Stimulated activated CD4-positive, alpha-beta T cell treated with anti-CD3 and anti-CD28 coated beads, Interleukin-4, amount 100 ng/mL, for 4 hours (primary cell): ENCODE measurements around the gene APLP1.
A peak's percentile ranks its signal among the peaks of the same experiment; 100 is the strongest.
"Not testable (repeated sequence)": the region's sequence is repeated elsewhere in the genome, so short reads cannot be mapped to it uniquely, and the experiment has no call there.

Source experiments
- DNase-seq, 2 experiments: peaks; one replicate each; pipeline ENCODE4 v3.0.0-alpha.2; 2020

APLP1 gene

DNA sequence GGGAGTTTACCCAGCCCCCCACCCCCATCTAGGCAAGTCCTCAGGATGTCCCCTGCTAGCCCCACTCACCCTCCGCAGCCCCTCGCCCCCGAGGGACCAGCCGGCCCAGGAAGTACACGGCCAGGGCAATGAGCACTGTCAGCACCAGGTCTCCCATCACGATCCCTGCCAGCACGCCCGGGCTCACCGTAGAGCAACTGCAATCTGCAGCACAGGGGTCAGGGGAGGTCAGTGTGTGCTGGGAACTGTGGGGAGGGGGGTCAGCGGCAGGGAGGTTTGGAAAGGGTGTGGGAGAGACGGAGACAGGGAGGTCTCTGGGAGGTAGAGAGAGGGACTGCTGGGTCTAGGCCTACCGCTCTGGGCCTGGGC is 39.0 kb downstream of the APLP1 start:
- no peak for DNase-seq

DNA sequence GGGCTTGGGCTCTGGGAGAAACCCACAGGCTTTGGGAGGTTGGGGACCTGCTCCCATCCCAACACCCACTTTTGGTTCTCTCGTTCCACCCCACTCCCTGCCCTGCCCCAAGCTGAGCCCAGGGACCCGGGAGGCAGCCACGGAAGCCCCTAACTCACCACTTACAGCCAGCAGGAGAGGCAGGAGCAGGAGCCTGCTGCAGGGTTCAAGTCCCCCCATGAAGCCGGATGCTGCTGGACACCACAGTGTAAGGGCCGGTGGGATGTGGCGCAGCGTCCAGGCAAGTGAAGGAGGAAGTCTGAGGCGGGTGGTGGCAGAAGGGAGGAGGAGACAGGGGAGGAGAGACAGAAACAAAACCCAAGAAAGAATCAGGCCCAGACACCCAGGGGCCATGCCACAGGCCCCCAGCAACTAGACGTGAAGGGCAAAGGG is 39.7 kb downstream of the APLP1 start, which contains the start of gene TYROBP:
TSS of gene TYROBP (minus strand) at position 286 of the 432 bp plus-strand sequence. CDS start at position 219, 67 bp downstream.
- DNase-seq, result no peak

DNA sequence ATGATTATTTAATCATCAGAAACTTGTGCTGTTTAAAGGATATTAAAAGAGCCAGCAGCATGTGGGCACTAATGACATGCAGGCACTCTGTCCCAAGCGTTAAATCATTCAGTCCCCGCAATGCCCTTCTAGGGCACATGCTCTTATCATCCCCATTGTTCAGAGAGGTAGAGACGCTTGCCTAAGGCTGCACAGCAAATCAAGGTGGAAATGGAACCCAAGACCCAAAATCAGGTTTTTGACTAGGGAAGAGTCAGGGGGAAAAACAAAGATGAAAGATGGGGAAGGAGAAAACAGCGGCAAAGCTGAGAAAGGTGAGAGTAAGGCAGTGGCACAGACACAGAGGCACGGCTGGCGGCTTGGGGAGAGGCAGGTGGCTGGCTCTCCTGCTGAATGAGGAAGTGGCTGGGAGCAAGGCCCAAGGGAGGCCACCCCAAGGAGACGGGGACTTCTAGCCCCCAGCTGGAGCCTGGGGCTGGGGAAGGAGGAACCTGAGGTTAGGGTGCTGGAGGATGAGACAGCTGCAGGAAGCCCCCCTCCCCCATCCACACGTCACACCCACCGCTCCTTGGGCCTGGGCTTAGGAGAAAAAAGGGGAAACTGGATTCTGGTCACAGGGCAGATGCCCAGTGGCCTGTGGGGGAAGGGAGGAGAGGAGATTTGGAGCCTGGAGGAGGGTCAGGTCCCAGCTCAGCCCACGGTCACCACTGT is 40.8 kb downstream of the APLP1 start:
- DNase-seq, result no peak

DNA sequence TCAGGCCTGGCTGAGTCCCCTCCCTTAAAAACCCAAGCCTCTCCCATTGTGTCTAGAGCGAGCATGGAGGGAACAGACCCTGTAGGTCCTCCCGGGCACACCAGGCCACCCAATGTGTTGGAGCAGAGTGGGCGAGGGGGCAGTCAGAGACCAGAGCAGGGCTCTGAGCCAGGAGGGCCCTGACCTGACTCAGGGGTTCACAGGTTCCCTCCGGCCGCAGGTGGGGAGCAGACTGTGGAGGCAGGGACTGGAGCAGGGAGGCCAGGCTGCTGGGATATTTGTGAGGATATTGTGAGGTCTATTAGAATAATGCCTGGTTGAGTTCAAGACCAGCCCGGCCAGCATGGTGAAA is 41.3 kb downstream of the APLP1 start:
- no peak for DNase-seq

DNA sequence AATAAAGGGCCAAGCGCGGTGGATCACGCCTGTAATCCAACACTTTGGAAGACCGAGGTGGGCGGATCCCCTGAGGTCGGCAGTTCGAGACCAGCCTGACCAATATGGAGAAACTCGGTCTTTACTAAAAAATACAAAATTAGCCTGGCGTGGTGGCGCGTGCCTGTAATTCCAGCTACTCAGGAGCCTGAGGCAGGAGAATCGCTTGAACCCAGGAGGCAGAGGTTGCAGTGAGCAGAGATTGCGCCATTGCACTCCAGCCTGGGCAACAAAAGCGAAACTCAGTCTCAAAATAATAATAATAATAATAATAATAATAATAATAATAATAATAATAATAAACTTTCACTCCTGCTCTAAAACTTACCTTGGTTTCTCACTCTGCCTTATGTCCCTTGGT is 42.0 kb downstream of the APLP1 start:
- not testable (repeated sequence) for DNase-seq

DNA sequence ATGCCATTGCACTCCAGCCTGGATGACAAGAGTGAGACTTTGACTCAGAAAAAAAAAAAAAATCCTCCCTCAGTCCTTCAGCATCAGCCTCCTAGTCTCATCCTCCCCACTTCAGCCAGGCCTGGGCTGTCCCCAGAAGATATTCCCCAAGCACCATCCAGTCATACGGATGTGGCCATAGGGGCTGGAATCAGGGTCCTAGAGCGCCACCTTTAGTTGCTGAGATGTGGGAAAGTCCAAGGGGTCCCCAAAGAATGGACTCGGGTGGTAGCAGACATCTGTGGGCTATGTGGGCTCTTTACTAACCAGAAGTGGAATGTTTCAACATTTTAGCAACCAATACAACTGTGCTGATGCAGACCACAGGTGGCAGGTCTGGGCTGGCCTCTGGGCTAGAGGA is 42.8 kb downstream of the APLP1 start:
- no peak for DNase-seq

DNA sequence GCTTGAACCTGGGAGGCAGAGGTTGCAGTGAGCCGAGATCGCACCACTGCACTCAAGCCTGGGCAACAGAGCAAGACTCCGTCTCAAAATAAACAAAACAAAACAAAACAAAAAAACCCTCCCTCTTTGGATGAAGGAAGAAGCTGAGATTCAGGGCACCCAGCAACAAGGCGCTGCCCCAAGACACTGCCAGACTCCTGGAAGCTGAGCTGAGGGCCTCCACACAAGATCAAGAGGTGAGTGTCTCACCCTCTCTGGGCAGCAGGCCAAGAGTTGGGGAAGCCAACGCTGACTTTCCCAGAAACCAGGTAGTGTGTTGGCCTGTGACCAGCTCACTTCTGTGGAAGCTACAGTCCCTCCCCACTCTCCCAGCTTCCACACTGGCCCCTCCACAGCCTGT is 43.4 kb downstream of the APLP1 start:
- DNase-seq, result peak in 1 of 2 experiments; percentile 33

DNA sequence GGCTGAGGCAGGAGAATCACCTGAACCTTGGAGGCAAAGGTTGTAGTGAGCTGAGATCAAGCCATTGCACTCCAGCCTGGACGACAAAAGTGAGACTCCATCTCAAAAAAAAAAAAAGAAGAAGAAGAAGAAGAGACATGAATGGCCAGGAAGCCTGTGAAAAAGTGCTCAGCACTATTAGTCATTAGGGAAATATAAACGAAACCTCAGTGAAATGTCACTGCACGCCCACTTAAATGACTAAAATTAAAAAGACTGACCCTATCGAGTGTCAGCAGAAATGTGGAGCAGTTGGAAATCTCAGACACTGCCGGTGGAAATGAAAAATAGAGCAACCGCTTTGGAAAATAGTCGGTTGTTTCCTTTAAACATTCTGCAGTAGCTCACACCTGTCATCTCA is 45.2 kb downstream of the APLP1 start:
- no peak for DNase-seq

DNA sequence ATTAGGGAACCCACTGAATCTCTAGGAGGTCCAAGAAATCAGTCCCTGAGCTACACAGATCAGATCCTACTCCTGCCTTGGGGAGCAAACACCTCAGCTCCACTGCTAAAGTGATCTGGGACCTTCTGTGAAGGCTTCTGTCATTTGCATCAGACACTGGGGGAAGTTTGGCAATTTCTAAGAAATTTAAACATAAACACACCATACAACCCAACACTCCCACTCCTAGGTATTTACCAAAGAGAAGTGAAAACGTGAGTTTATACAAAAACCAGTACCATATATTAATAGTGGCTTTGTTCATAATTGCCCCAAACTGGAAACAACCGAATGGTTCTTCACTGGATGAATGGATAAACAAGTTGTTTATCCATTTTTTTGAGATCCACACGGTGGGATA is 47.1 kb downstream of the APLP1 start:
- DNase-seq, result no peak

DNA sequence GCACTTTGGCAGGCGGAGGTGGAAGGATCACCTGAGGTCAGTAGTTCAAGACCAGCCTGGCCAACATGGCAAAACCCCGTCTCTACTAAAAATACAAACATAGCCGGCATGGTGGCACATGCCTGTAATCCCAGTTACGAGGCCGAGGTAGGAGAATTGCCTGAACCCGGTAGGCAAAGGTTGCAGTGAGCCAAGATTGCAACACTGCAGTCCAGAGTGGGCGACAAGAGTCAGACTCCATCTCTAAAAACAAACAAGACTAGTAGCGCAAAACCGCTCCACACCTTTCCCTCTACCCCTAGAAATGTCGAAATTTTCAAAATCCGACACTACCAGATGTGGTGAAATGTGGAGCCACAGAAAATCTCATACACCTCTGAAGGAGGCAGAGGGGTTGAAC is 50.9 kb downstream of the APLP1 start:
- no peak for DNase-seq

DNA sequence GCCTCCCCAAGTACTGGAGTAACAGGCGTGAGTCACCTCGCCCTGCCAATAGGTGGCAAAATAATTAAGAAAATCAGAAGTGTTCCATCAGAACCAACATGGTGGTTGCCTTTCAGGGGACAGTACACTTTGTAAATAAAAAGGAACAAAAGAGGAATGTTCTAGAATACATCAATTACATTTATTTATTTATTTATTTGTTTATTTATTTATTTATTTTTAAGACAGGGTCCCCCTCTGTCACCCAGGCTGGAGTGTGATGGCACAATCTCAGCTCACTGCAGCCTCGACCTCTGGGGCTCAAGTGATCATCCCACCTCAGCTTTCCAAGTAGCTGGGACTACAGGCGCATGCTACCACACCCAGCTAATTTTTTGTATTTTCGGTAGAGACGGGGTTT is 52.6 kb downstream of the APLP1 start:
- no peak for DNase-seq

DNA sequence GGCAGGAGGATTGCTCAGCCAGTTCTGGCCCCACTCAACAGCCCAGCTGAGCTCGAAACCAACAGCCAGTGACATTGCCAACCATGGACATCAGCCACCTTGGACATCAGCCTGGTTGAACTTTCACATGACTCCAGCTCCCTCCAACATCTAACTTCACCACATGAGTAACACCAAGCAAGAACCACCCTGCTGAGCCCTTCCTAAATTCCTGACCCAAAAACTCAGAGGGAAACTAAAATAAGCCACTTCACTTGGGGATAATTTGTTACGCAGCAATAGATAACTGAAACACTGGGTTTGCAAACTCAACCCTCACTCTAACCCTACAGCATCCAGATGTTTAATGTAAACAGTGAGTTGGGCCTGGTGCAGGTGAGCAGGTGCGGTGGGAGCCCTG is 57.1 kb downstream of the APLP1 start:
- no peak for DNase-seq

DNA sequence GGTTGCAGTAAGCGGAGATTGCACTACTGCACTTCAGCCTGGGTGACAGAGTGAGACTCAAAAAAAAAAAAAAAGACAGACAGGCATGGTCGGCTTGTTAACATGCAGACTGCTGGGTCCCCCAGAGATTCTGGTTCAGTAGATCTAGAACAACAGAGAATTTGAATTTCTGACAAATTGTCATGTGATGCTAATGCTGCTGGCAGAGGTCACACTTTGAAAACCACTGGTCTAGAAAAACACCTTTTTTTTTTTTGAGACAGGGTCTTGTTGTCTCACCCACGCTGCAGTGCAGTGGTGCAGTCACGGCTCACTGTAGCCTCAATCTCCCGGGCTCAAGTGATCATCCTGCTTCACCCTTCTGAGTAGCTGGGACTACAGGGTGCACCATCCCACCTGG is 60.1 kb downstream of the APLP1 start:
- DNase-seq, result no peak
